ENCODE data around the gene TSPEAR.
A peak's percentile ranks its signal among the peaks of the same experiment; 100 is the strongest.
"Not testable (repeated sequence)": the region's sequence is repeated elsewhere in the genome, so short reads cannot be mapped to it uniquely, and the experiment has no call there.

The TSPEAR gene

GRCh38 chr21:44627181-44627822, 84.1 kb downstream of the TSPEAR start:
- DNase-seq (ENCODE audit: low read depth in 2 of 2), result not testable (repeated sequence)

GRCh38 chr21:44626673-44627143, 84.7 kb downstream of the TSPEAR start, which contains the start of gene KRTAP10-9:
Gene KRTAP10-9, plus strand, starts transcription at chr21:44627093. Its CDS starts 79 bp downstream, at chr21:44627172.
- DNase-seq (ENCODE audit: low read depth in 2 of 2), result no peak

DNA sequence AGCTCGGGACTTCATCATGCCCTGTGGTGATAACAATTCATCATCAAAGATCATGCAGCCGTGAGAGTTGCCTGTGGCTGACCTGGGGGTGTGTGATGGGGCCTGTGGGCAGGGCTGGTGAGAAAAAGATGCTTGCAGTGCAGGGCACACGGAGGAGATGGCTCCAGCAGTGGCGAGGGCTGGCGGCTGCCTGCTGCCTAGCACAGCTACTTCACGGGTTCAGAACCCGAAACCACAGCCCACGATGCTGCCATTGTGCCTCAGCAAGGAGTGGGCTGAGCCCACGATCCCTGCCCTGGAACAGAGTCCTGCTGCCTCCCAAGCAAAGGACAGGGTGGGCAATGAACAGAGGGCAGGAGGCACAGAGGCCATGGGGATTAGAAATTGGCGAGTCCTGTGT, 85.1 kb downstream of the TSPEAR start:
- no peak for DNase-seq (ENCODE audit: low read depth in 2 of 2)

DNA sequence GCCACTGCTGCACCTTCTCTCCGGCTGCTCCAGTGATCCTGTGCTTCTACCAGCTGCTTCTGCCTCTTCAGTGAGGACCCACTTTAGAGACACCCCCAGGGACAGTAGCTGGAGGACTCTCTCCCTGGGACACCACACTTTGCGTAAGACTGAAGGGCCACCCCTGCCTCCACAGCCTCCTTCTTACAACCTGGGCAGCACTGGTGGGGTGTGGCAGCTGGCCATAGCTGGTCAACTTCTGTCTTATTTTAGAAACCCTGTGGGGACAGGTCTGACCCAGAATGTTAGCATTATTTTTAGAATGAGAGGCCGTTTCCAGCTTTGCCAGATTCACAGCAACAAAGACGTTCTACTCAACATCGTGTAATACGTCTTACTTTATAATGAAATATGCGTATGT, 85.6 kb downstream of the TSPEAR start:
- no peak for DNase-seq (ENCODE audit: low read depth in 2 of 2)

- no peak for DNase-seq (ENCODE audit: low read depth in 2 of 2)
Observed at GRCh38 chr21:44623575-44623974, 87.8 kb downstream of the TSPEAR start.

DNA sequence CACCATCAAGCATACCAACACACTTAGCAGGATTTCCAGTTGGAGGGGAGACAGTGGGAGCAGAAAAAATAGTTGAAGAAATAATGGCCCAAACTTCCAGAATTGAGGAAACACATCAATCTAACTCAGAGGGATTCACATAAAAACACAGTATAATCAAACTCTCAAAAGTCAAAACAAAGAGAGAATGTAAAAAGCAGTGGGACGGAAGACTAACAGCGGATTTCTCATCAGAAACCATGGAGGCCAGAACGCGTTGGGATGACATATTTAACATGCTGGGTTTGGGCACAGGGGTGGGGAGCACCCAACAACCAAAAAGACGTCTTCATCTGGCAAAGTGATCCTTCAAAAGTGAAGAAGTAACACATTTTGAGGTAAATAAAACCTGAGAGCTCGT, 91.5 kb downstream of the TSPEAR start:
- DNase-seq (ENCODE audit: low read depth in 2 of 2), result no peak

- peak; percentile 12 to 28 for DNase-seq (ENCODE audit: low read depth in 2 of 2)
Observed at GRCh38 chr21:44618909-44619308, 92.5 kb downstream of the TSPEAR start.

DNA sequence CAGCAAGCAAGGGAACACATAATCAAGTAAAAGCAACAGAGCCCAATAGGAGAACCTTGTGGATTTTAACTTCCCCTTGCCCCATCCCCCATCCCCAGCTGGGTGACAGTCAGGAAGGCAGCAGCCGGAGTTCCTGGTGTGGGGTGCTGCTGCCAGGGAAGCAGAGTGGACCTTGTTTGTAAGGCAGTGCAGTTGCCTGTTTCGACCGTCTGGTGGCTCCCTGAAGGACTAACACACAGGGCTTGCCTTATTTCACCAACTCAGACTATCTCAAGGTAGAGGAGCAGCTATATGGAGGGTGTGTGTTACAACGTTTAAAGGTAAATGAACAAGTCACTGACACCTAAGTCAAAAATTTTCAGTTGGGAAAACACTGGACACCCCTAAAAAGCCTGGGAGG, 92.9 kb downstream of the TSPEAR start:
- no peak for DNase-seq (ENCODE audit: low read depth in 2 of 2)

DNA sequence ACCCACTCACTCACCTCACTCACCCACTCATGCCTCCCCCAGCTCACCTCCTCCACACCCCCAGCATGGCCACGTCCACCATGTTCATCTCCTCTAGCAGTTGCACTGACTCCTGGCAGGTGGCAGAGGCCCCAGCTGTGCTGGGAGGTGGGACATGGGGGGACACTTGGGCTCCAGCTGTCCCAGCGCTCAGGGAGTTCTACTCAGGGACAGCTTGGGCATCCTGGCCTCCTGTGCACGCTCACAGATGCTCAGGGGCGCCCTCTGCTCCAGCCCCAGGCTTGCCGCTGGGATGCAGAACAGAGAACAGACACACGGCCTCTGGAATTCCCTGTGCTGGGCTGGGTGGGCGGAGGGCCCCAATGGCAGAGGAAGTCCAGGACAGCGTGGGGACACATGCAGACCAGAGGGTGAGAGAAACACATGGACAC, 94.3 kb downstream of the TSPEAR start:
- DNase-seq (ENCODE audit: low read depth in 2 of 2), result no peak

DNA sequence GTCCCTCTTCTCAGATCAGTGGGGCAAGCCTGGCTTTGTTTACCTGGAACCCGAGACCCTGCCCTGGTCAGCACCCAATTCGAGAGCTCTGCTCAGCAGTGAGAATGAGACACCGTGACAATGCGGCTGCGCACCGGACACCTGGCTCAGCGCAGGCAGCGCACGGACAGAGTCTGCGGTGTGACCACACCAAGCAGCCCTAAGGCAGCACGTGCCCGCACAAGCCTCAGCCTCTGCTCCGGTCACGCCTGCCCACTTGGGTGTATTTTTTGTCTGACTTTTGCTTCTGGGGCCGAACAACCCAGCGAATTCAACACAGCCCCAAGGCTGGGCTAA, 94.8 kb downstream of the TSPEAR start:
- DNase-seq (ENCODE audit: low read depth in 2 of 2), result no peak

- DNase-seq (ENCODE audit: low read depth in 2 of 2), result no peak
Observed at GRCh38 chr21:44615911-44616590, 95.3 kb downstream of the TSPEAR start.

DNA sequence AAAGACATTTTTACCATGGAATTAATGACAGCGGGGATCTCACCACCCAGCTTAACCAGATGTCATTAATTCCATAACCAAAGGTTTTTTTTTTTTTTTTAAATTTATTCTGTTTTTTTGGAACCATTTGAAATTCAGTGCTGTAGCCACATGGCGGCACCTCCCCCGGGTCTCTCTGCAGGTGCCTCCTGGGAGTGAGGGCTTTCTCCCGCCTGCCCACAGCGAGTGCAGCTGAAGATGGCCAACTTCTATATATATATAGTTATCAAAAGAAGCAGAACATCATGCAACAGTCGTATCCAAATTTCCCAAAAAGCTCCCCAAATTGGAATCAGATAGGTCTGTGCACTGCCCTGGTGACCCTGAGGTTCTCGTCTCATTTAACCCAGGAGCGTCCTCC, 95.9 kb downstream of the TSPEAR start:
- no peak for DNase-seq (ENCODE audit: low read depth in 2 of 2)

- no peak for DNase-seq (ENCODE audit: low read depth in 2 of 2)
Observed at GRCh38 chr21:44614961-44615391, 96.4 kb downstream of the TSPEAR start.

GRCh38 chr21:44614161-44614631, 97.2 kb downstream of the TSPEAR start:
- no peak for DNase-seq (ENCODE audit: low read depth in 2 of 2)

- DNase-seq (ENCODE audit: low read depth in 2 of 2), result no peak
Observed at GRCh38 chr21:44613386-44614155, 97.8 kb downstream of the TSPEAR start.

DNA sequence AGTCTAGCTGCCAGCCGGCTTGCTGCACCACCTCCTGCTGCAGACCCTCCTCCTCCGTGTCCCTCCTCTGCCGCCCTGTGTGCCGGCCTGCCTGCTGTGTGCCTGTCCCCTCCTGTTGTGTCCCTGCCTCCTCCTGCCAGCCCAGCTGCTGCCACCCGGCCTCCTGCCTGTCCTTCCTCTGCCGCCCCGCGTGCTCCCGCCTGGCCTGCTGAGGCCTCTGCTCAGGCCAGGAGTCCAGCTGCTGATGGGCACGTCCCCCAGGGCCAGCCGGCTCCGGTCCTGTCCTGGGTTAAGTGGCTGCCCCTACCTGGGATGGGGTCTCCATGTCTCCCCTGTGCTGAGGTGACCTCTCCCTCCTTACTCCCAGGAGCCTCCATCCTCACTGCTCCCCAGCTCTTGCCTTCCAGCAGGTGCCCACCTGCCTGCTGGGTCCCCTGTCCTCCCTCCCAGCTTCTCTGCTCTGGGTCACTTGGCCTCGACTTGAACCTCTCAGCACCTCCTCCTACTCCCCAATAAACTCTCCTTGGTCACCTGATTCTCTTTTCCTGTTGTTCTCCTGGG, 98.6 kb downstream of the TSPEAR start:
- no peak for DNase-seq (ENCODE audit: low read depth in 2 of 2)

DNA sequence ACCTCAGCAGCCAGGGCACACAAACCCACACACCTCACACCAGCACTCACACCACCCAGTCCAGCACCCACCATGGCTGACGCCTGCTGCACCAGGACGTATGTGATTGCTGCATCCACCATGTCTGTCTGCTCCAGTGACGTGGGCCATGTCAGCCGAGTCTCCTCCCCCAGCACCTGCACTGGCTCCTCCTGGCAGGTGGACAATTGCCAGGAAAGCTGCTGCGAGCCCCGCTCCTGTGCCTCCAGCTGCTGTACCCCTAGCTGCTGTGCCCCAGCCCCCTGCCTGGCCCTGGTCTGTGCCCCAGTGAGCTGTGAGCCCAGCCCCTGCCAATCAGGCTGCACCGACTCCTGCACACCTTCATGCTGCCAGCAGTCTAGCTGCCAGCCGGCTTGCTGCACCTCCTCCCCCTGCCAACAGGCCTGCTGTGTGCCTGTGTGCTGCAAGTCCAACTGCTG, 99.3 kb downstream of the TSPEAR start, which contains the start of gene KRTAP10-8:
Gene KRTAP10-8, plus strand, starts transcription at position 51 of the 458 bp plus-strand sequence. Its CDS starts 22 bp downstream, at position 73.
- no peak for DNase-seq (ENCODE audit: low read depth in 2 of 2)

GRCh38 chr21:44611551-44611950, 99.8 kb downstream of the TSPEAR start:
- DNase-seq (ENCODE audit: low read depth in 2 of 2), result no peak

DNA sequence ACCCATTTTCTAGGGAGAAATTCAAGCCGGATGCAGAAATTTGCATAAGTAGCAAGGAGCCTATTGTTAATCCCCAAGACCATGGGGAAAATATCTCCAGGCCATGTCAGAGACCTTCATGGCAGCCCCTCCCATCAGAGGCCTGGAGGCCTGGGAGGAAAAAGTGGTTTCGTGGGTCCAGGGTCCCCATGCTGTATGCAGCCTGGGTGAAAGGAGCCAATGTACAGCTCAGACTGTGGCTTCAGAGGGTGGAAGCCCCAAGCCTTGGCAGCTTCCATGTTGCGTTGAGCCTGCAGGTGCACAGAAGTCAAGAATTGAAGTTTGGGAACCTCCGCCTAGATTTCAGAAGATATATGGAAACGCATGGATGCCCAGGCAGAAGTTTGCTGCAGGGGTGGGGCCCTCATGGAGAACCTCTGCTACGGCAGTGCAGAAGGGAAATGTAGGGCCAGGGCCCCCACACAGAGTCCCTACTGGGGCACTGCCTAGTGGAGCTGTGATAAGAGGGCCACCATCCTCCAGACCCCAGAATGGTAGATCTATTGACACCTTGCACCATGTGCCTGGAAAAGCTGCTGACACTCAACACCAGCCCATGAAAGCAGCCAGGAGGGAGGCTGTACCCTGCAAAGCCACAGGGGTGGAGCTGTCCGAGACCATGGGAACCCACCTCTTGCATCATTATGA, 101.1 kb downstream of the TSPEAR start:
- DNase-seq (ENCODE audit: low read depth in 2 of 2), result not testable (repeated sequence)

DNA sequence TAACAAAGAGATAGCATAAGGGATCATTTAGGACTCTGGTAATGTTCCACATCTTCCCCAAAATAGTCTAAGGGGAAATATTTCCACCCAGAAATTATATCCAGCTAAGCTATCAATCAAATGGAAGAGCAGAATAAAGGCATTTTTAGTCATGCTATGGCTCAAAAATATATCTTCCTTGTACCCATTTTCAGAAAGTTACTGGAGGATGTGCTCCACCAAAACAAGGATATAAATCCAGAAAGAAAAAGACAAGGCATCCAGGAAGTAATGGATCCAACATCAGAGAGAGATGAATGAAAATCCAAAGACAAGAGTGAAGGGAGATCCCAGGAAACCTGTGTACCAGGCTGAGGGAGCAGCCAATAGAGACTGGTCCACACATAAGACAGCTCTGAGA, 102.2 kb downstream of the TSPEAR start:
- DNase-seq (ENCODE audit: low read depth in 2 of 2), result no peak

GRCh38 chr21:44606495-44606894, 104.9 kb downstream of the TSPEAR start:
- DNase-seq (ENCODE audit: low read depth in 2 of 2), result no peak
